SK-N-SH (cell line): ENCODE data around the gene ADD3.

Experiments used
- CHD2 ChIP-seq: fragments of 150-350 bp; IDR thresholded peaks from 2 replicates; pipeline ENCODE4 v1.6.1; 2018; ENCODE audit warnings: low read length; ENCODE audit not compliant: partially characterized antibody
- EP300 ChIP-seq, 2 experiments: IDR thresholded peaks; 2 replicates each; pipeline versions ENCODE4 v1.4.0 to v1.6.1; 2012; ENCODE audit warnings: borderline replicate concordance in 1 of 2, low read depth in 1 of 2, low read length in 1 of 2
- FOSL2 ChIP-seq: IDR thresholded peaks from 2 replicates; pipeline ENCODE4 v1.4.0; 2012; ENCODE audit warnings: low read depth, mild to moderate bottlenecking, moderate library complexity, borderline replicate concordance
- GABPA ChIP-seq: IDR thresholded peaks from 2 replicates; pipeline ENCODE4 v1.4.0; 2012; ENCODE audit warnings: low read depth, mild to moderate bottlenecking
- NRF1 ChIP-seq: IDR thresholded peaks from 2 replicates; pipeline ENCODE4 v1.6.1; 2012; ENCODE audit warnings: low read depth, mild to moderate bottlenecking, low read length
- POLR2AphosphoS5 ChIP-seq: IDR thresholded peaks from 2 replicates; pipeline ENCODE4 v1.6.1; 2012; ENCODE audit warnings: low read depth, low read length
- TCF12 ChIP-seq: IDR thresholded peaks from 2 replicates; pipeline ENCODE4 v1.4.0; 2012
- TF ChIP-seq, protein P1 (sequence below): fragments of 200-600 bp; sonication (generic); IDR thresholded peaks from 2 replicates; pipeline ENCODE4 v1.6.1; 2017; ENCODE audit warnings: antibody characterized with exemption, mild to moderate bottlenecking, moderate library complexity
- TF ChIP-seq, protein P2 (sequence below): IDR thresholded peaks from 2 replicates; pipeline ENCODE4 v1.4.0; 2012; ENCODE audit warnings: low read depth

DNA sequence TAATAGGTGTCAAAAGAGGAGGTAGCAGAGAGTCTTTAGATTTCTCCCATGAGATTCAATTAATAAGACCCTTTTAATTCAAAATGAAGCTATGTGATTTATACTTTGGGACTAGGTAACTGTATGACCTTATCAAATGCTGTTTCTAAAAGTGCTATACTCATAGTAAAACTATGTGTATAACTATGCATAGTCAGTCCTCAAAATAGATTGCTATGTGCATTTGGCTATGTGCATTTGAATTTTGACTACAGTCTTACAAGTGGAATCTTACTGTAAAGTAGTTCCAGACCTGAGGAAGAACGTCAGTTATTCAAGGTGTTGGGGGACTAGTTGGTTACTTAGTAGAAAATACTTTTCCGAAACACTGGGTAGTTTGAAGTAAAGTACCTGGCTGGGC is 36.9 kb downstream of the ADD3 start:
- TF ChIP-seq, protein P1, sequence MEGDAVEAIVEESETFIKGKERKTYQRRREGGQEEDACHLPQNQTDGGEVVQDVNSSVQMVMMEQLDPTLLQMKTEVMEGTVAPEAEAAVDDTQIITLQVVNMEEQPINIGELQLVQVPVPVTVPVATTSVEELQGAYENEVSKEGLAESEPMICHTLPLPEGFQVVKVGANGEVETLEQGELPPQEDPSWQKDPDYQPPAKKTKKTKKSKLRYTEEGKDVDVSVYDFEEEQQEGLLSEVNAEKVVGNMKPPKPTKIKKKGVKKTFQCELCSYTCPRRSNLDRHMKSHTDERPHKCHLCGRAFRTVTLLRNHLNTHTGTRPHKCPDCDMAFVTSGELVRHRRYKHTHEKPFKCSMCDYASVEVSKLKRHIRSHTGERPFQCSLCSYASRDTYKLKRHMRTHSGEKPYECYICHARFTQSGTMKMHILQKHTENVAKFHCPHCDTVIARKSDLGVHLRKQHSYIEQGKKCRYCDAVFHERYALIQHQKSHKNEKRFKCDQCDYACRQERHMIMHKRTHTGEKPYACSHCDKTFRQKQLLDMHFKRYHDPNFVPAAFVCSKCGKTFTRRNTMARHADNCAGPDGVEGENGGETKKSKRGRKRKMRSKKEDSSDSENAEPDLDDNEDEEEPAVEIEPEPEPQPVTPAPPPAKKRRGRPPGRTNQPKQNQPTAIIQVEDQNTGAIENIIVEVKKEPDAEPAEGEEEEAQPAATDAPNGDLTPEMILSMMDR = no peak
- no peak for TF ChIP-seq EP300 (IDR thresholded peaks at IDR 0.05; ENCODE audit: borderline replicate concordance in 1 of 2, low read depth in 1 of 2, low read length in 1 of 2)
- TF ChIP-seq GABPA = no peak
- TF ChIP-seq, protein P2, sequence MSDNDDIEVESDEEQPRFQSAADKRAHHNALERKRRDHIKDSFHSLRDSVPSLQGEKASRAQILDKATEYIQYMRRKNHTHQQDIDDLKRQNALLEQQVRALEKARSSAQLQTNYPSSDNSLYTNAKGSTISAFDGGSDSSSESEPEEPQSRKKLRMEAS = no peak
- TF ChIP-seq TCF12 = no peak
- TF ChIP-seq POLR2AphosphoS5 = no peak
- TF ChIP-seq FOSL2 = no peak
- TF ChIP-seq CHD2 = no peak
- no peak for TF ChIP-seq NRF1
